Bronchial epithelial cell (primary cell): ENCODE data around the gene NR1H3. TPM values are rescaled to one million over a fixed set of nuclear protein-coding genes. Genes with fewer than 3 reads are reported as not detected.
"Not testable (repeated sequence)": the region's sequence is repeated elsewhere in the genome, so short reads cannot be mapped to it uniquely, and the experiment has no call there.

ENCODE experiments used
- DNase-seq: peaks from one replicate; pipeline ENCODE4 v3.0.0-alpha.2; 2010; ENCODE audit warnings: low read depth
- FAIRE-seq: peaks from 2 replicates; lab custom pipeline; 2011; peaks lifted over from hg19 to GRCh38; lab: Jason Lieb, UNC
- H3K27me3 ChIP-seq: 2 replicates; pipeline ENCODE4 v1.5.1; 2011; ENCODE audit warnings: low read length; ENCODE audit not compliant: control insufficient read depth, insufficient read depth
- H3K36me3 ChIP-seq: 2 replicates; pipeline ENCODE4 v1.5.1; 2011; ENCODE audit warnings: low read length; ENCODE audit not compliant: control insufficient read depth, insufficient read depth
- H3K4me3 ChIP-seq: 2 replicates; pipeline ENCODE4 v1.5.1; 2011; ENCODE audit warnings: mild to moderate bottlenecking, low read depth, low read length, control low read depth
- CTCF ChIP-seq: IDR thresholded peaks from 2 replicates; pipeline ENCODE4 v1.5.1; 2011; ENCODE audit warnings: mild to moderate bottlenecking, moderate library complexity, low read length, control low read depth, inconsistent platforms; ENCODE audit not compliant: insufficient read depth, severe bottlenecking
- total RNA-seq: library from RNA; depleted of rRNA; stranded (reverse); fragments of >200 nt; gene quantifications from 2 replicates; pipeline ENCODE4 v1.2.1, GENCODE V29; 2014

Gene NR1H3
- total RNA-seq, result 9.5 and 10.1 TPM in 2 replicates

GRCh38 chr11:47257517-47258316, at the start of gene NR1H3:
NR1H3 (plus strand) TSS chr11:47257996; CDS start chr11:47259217, 1,221 bp downstream.
- no peak for FAIRE-seq
- no peaks in the 10 kb centered on the region for H3K27me3 ChIP-seq
- no peak for DNase-seq
- peak; percentile 23 for TF ChIP-seq CTCF
- H3K4me3 ChIP-seq, result no peak within 1 kb of the TSS
- H3K36me3 ChIP-seq, result no peaks in the 10 kb centered on the region

DNA sequence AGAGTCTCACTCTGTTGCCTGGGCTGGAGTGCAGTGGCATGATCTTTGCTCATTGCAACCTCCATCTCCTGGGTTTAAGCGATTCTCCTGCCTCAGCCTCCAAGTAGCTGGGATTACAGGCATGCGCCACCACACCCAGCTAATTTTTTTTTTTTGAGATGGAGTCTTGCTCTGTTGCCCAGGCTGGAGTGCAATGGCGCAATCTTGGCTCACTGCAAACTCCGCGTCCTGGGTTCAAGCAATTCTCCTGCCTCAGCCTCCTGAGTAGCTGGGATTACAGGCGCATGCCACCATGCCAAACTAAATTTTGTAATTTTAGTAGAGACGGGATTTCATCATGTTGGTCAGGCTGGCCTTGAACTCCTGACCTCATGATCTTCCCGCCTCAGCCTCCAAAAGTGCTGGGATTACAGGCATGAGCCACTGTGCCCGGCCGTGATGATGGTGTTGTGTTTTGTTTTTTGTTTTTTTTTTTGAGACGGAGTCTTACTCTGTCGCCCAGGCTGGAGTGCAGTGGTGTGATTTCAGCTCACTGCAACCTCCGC, 49.7 kb upstream of the NR1H3 start:
- DNase-seq, FAIRE-seq, H3K4me3 ChIP-seq, H3K36me3 ChIP-seq, H3K27me3 ChIP-seq: not testable (repeated sequence)

- TF ChIP-seq CTCF, result no peak
- Histone ChIP-seq H3K4me3 (no peak overlapping the region), H3K27me3 (no peaks in the 10 kb centered on the region), H3K36me3 (no peaks in the 10 kb centered on the region)
- DNase-seq (no peak), FAIRE-seq (no peak)
Measured at GRCh38 chr11:47208628-47209027, 49.2 kb upstream of the NR1H3 start.

DNA sequence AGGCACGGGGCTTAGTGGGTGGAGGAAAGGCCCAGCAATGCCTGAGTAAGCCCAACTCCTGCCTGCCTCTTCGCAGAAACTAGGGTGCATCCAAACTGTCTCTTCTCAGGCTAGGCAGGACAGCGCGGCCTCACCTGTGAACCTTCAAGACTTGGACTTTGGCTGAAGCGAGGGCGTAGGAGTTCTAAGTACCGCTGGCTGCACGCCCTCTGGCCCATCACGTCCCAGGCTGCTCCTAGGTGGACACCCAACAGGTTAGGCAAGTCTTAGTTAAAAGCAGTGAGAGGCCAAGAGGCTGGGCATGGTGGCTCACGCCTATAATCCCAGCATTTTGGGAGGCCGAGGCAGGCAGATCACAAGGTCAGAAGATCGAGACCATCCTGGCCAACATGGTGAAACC, 44.9 kb upstream of the NR1H3 start:
- FAIRE-seq, result no peak
- no peak for DNase-seq
- Histone ChIP-seq H3K4me3 (no peak overlapping the region), H3K27me3 (no peaks in the 10 kb centered on the region), H3K36me3 (peaks cover 3% of the 10 kb centered on the region)
- no peak for TF ChIP-seq CTCF

DNA sequence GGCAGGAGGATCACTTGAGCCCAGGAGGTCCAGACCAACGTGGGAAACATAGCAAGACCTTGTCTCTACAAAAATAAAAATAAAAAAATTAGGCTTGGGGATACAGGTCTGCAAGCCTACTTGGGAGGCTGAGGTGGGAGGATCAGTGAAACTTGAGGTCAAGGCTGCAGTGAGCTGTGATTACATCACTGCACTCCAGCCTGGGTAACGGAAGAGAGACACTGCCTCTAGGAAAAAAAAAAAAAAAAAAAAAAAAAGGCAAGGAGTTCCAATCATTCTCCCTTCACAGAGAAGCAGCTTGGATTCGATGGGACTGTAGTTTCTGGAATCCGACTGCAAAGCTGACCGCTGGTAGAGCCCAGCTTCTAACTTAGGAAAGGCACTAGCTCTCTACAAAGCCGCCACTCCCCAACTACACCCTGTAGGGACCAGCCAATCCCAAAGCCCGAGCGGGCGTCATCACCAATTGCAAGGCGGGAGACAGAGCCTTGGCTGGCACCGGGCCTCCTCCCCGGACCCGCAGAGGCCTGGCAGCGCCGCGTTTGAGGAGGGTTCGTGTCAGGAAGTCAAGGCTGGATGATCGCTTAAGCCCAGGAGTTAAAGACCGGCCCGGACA, 43.7 kb upstream of the NR1H3 start:
- H3K36me3 ChIP-seq, result peaks cover 5% of the 10 kb centered on the region
- no peaks in the 10 kb centered on the region for H3K27me3 ChIP-seq
- FAIRE-seq (no peak), DNase-seq (peak; percentile 83)
- peak overlapping the region; percentile 57 for H3K4me3 ChIP-seq
- no peak for TF ChIP-seq CTCF

GRCh38 chr11:47215366-47215910, 42.4 kb upstream of the NR1H3 start:
- Histone ChIP-seq H3K4me3 (peak overlapping the region; percentile 57), H3K36me3 (peaks cover 5% of the 10 kb centered on the region), H3K27me3 (no peaks in the 10 kb centered on the region)
- DNase-seq (peak; percentile 74), FAIRE-seq (no peak)
- no peak for TF ChIP-seq CTCF
